Measurements from ENCODE around the gene PTX4.

Gene PTX4

GRCh38 chr16:1488619-1489018 lies at the start of gene PTX4:
PTX4 (minus strand) TSS chr16:1488944; CDS start chr16:1488909, 35 bp downstream.
- in situ Hi-C loops (cut with MboI; ENCODE audit: low sequenced_read_pairs), result no loop called here

- in situ Hi-C loops (cut with MboI; ENCODE audit: low sequenced_read_pairs), result no loop called here
These were observed 49.1 kb upstream of the PTX4 start for GRCh38 chr16:1537763-1538289.

GRCh38 chr16:1537138-1537577 lies 48.4 kb upstream of the PTX4 start:
- in situ Hi-C loops (cut with MboI; ENCODE audit: low sequenced_read_pairs), result no loop called here

GRCh38 chr16:1536601-1537000 lies 47.9 kb upstream of the PTX4 start:
- in situ Hi-C loops (cut with MboI; ENCODE audit: low sequenced_read_pairs), result no loop called here

- in situ Hi-C loops (cut with MboI; ENCODE audit: low sequenced_read_pairs), result no loop called here
These were observed 46.9 kb upstream of the PTX4 start for GRCh38 chr16:1535391-1536291.

- in situ Hi-C loops (cut with MboI; ENCODE audit: low sequenced_read_pairs), result no loop called here
These were observed 45.6 kb upstream of the PTX4 start for GRCh38 chr16:1534021-1535020.

GRCh38 chr16:1533443-1533951 lies 44.8 kb upstream of the PTX4 start, which contains the start of gene TMEM204:
TMEM204 (plus strand) TSS chr16:1533666; CDS start chr16:1534276, 610 bp downstream.
- in situ Hi-C loops (cut with MboI; ENCODE audit: low sequenced_read_pairs), result no loop called here

- in situ Hi-C loops (cut with MboI; ENCODE audit: low sequenced_read_pairs), result no loop called here
These were observed 44.0 kb upstream of the PTX4 start for GRCh38 chr16:1532771-1533170.

GRCh38 chr16:1532081-1532760 lies 43.5 kb upstream of the PTX4 start:
- in situ Hi-C loops (cut with MboI; ENCODE audit: low sequenced_read_pairs), result no loop called here

GRCh38 chr16:1531638-1531910 lies 42.8 kb upstream of the PTX4 start:
- in situ Hi-C loops (cut with MboI; ENCODE audit: low sequenced_read_pairs), result no loop called here

GRCh38 chr16:1530883-1531637 lies 42.3 kb upstream of the PTX4 start:
- in situ Hi-C loops (cut with MboI; ENCODE audit: low sequenced_read_pairs), result no loop called here

GRCh38 chr16:1530349-1530882 lies 41.7 kb upstream of the PTX4 start:
- in situ Hi-C loops (cut with MboI; ENCODE audit: low sequenced_read_pairs), result no loop called here

GRCh38 chr16:1528921-1529537 lies 40.3 kb upstream of the PTX4 start:
- in situ Hi-C loops (cut with MboI; ENCODE audit: low sequenced_read_pairs), result no loop called here

- in situ Hi-C loops (cut with MboI; ENCODE audit: low sequenced_read_pairs), result no loop called here
These were observed 39.4 kb upstream of the PTX4 start for GRCh38 chr16:1527836-1528811.

GRCh38 chr16:1526608-1527555 lies 38.1 kb upstream of the PTX4 start:
- in situ Hi-C loops (cut with MboI; ENCODE audit: low sequenced_read_pairs), result no loop called here

GRCh38 chr16:1525871-1526607 lies 37.3 kb upstream of the PTX4 start:
- in situ Hi-C loops (cut with MboI; ENCODE audit: low sequenced_read_pairs), result no loop called here
